Activated effector memory CD4-positive, alpha-beta T cell treated with anti-CD3 and anti-CD28 coated beads, Interleukin-2, amount 50 U/mL, for 16 hours (primary cell): ENCODE measurements around the gene HPX.

Experiments used
- DNase-seq: peaks from one replicate; pipeline ENCODE4 v3.0.0-alpha.2; 2020

The HPX gene

GRCh38 chr11:6389905-6390717 is 50.7 kb downstream of the HPX start, which contains the start of gene SMPD1:
Gene SMPD1 (plus strand): TSS chr11:6390474. CDS start chr11:6390599, 125 bp downstream.
- DNase-seq: peak; percentile 98

- no peak for DNase-seq
Measured at GRCh38 chr11:6388748-6389147, 52.0 kb downstream of the HPX start.

DNA sequence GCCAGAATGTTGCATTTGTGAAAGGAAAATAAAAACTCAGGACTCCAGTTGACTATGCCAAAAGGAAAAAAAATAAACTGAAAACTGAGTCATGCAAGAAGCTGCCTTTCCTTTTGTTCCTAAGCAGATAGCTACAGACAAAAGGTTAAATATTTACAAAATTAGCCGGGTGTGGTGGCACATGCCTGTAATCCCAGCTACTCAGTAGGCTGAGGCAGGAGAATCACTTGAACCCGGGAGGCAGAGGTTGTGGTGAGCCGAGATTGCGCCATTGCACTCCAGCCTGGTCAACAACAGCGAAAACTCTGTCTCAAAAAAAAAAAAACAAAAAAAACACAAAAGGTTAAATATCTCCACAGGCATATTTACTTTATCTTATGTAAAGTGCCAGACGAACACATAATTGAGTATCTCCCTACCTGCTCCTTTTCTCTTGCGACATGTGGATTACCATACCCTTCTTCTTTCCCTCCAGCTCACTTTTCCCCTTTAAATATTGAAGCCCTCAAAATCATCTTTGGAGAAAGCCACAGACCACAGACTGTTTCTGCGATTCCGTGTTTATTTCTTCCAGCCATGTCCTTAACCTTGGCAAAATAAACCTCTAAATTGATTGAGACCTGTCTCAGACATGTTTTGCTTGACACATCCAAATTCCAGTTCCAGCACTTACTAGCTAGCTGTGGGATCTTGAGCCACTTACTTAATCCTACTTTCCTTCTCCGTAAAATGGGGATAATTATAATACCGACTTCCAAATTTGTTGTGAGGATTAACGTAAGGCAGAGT is 52.8 kb downstream of the HPX start:
- DNase-seq: no peak

GRCh38 chr11:6385046-6385777 is 55.6 kb downstream of the HPX start:
- no peak for DNase-seq
